GM21381 (cell line): ENCODE measurements around the gene CDCA5.
"Not testable (repeated sequence)": the region's sequence is repeated elsewhere in the genome, so short reads cannot be mapped to it uniquely, and the experiment has no call there.

ENCODE experiments used
- ATAC-seq: cut with Tn5 transposase; IDR thresholded peaks from one replicate; pipeline ENCODE4 v1.9.1; 2021; ENCODE audit warnings: mild to moderate bottlenecking, moderate library complexity; ENCODE audit not compliant: unreplicated experiment

Gene CDCA5

DNA sequence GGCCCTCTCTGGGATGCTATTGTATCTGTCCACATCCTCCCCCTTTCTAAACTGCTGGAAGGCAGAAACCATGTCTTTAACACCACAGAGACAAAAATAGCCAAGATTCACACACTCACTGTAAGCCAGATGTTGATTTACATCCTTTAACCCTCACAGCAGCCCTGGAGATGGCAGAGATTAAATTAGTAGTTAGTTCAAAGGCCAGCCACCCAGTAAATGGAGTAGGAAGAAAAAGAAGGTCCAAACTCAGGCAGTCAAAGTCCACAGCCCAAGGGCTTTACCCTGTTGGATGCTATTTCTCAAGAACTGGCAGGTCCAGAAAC, 35.8 kb upstream of the CDCA5 start:
- no peak for ATAC-seq

GRCh38 chr11:65118891-65119669, 35.2 kb upstream of the CDCA5 start:
- ATAC-seq = not testable (repeated sequence)

DNA sequence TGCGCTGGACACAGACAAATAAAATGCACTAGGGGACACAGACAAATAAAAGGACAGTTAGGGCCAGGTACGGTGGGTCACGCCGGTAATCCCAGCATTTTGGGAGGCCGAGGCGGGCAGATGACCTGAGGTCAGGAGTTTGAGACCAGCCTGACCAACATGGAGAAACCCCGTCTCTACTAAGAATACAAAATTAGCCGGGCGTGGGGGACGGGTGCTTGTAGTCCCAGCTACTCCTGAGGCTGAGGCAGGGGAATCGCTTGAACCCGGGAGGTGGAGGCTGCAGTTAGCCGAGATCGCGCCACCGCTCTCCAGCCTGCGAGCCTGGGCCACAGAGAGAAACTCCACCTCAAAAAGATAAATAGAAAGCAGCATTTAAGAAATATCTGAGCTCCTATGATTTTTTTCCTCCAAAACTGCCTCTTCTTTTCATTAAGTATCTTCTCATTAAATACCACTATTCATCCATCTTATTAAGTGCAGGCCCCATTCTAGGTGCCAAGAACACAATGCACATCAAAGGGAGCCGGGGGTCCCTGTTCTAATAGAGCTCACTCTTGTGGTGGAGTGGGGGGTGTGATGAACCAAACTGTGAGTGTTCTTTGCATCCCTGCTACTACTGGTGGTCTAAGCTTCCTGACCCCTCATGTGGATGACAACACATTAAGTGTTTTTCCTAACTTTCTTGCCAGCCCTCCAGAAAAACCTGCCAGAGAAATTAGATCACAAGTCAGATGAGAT, 34.4 kb upstream of the CDCA5 start:
- no peak for ATAC-seq

- ATAC-seq = peak; percentile 61
These were observed 33.6 kb upstream of the CDCA5 start, which contains the start of gene ZNHIT2 for GRCh38 chr11:65117206-65118096. Gene ZNHIT2, minus strand, starts transcription at chr11:65117701. Its CDS starts 48 bp downstream, at chr11:65117653.

DNA sequence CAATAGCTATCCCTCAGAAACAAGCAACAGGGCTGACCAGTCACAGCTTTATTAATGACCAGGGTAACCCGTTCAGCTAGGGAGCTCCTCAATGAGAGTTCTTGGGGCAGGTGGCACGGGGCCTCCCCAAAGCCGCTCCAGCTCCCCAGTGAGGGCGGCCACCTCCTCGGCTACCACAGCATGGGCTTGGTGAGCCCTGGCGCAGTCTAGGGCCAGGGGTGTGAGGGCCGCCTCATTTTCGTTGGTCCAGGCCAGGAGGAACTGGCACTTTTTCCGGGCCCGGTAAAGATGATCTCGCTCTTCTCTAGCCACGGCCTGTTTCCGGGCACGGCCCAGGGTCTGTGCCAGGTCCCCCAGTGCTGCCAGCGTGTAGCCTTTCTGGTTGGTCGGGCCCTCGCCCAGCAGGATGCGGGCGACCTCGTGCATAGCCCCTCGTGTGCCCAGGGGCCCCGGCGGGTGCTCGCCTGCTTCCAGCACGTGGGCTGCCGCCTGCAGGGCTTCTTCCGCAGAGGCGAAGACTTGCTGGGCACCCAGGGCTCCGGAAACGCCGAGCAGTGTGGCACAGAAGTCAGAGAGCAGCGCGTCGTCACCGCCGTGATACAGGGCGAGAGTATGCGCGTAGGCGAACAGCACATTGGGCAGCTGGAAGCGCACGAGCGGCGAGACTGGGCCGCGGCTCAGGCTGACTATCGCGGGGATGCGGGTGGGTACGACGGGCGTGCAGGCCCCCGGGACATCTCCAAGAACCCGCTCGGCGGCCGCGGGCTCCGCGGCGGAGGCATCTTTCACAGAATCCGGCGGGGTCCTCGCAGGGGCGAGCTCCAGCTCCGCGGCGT, 32.7 kb upstream of the CDCA5 start:
- ATAC-seq = no peak

DNA sequence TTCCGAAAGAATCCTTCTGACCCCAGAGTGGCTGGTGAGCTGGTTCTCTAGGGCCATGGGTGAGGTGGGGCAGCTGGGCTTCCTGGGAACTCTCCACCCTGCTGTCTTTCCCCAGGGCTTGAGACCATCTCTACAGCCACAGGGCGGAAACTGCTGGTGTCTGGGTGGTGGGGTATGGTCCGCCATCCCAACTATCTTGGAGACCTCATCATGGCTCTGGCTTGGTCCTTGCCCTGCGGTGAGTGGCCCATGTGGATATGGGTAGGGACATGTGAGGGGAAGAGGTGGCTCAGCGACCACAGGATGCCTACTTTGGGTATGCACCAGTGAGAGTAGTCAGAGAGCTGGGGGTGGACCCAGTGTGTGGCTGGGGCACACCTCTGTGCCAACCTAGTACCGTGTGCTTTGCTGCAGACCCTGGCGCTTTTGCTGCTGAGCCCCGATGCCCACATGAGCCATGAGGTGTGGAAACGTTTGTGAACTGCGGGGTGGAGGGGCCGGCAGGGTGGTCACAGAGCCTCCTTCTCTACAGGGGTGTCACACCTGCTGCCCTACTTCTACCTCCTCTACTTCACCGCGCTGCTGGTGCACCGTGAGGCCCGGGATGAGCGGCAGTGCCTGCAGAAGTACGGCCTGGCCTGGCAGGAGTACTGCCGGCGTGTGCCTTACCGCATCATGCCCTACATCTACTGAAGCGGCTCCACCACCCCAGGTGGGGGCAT, 31.7 kb upstream of the CDCA5 start:
- no peak for ATAC-seq

GRCh38 chr11:65114538-65115171, 30.8 kb upstream of the CDCA5 start:
- no peak for ATAC-seq

- no peak for ATAC-seq
These were observed 30.0 kb upstream of the CDCA5 start for GRCh38 chr11:65113839-65114238.

DNA sequence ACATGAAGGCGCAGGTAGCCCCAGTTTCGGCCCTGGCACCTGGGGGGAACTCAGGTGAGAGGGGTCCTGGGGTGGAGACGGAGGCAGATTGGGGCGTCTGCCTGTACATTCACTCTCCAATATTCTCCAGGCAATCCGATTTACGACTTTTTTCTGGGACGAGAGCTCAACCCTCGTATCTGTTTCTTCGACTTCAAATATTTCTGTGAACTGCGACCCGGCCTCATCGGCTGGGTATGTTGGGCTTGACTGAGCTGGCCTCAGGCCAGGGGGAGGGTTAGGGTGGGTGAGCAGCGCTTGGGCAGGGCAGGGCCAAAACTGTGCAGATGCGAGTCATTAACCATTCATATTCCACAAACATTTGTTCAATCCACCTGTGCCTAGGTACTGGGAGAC, 29.5 kb upstream of the CDCA5 start:
- ATAC-seq = no peak

DNA sequence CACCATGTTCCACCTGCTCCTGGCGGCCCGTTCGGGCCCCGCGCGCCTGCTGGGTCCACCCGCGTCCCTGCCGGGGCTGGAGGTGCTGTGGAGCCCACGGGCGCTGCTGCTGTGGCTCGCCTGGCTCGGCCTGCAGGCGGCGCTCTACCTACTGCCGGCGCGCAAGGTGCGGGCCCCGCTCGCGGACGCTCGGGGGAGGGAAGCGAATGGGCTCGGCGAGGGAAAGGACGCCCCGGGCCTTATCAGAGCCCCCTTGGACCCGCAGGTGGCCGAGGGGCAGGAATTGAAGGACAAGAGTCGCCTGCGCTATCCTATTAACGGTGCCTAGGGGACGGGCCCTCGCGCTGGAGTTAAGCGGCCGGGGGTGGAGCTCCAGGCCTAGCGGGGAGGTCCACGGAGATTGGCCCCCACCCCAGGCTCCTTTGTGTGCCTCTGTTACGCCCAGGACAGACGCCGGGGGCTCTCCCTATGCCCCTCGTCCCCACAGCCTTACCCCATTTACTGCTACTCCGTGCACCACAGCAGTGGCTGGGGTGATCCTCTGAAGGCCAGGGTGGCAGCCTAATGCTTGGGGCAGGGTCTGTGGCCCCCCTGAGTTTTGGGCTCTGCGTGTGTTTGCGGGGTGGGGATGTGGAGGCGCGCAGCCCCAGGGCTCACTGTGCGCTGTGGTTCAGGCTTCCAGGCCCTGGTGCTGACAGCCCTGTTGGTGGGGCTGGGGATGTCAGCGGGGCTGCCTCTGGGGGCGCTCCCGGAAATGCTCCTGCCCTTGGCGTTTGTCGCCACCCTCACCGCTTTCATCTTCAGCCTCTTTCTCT, 28.9 kb upstream of the CDCA5 start:
- ATAC-seq = no peak

DNA sequence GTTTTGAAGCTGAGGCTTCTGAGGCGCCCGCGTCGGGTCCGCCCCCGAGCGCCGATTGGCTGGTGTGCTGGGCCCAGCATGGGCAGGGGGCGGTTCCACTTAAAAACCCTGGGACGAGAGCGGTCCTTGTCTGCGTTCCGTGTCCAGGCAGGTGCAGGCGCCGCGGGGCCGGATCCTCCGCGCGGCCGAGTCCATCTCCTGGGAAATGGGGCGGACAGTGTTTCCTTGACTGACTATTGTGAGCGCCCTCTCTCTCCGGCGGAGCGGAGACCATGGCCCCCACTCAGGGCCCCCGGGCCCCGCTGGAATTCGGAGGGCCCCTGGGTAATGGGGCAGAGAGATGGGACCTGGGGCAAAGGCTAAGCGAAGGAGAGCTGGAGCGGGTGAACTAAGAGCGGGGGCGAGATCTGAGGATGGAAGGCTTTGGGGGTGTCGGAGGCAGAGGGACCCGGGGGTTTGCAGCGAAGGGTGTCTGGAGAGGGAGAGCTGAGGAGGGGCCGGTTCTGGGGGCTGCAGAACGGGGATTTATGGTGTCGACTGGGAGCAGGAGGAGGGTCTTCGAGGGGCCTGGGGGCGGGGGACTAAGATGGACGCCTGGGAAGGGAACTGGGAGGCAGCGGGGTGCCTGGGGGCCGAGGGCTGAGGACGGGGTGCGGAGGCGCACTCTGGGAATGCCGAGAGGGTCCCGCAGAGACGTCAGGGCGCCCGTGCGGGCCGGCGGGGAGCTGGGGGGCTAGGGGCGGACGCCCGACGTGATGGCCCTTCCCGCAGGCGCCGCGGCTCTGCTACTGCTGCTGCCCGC, 28.1 kb upstream of the CDCA5 start, which contains the start of gene TM7SF2:
TM7SF2 (plus strand) TSS at position 129 of the 802 bp plus-strand sequence; CDS start at position 273, 144 bp downstream.
- ATAC-seq = peak; percentile 62

GRCh38 chr11:65111159-65111743, 27.4 kb upstream of the CDCA5 start:
- no peak for ATAC-seq

DNA sequence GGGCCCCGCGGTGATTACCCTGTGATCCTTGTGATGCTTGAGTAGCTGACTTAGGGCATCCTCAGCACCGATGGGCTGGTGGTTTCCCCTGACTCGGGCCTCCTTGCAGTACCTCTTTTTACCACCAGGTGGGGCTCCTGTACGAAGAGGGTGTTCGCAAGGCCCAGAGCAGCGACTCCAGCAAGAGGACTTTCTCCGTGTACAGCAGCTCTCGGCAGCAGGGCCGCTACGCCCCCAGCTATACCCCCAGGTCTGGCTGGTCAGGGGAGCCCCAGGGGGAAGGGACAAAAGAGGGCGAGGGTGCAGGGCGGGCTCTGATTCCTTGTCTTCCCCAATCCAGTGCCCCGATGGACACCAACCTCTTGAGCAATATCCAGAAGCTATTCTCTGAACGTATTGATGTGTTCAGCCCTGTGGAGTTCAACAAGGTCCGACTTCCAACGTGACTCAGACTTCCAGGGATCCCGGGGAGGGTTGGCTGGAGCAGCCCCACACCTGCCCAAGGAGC, 26.6 kb upstream of the CDCA5 start:
- no peak for ATAC-seq

DNA sequence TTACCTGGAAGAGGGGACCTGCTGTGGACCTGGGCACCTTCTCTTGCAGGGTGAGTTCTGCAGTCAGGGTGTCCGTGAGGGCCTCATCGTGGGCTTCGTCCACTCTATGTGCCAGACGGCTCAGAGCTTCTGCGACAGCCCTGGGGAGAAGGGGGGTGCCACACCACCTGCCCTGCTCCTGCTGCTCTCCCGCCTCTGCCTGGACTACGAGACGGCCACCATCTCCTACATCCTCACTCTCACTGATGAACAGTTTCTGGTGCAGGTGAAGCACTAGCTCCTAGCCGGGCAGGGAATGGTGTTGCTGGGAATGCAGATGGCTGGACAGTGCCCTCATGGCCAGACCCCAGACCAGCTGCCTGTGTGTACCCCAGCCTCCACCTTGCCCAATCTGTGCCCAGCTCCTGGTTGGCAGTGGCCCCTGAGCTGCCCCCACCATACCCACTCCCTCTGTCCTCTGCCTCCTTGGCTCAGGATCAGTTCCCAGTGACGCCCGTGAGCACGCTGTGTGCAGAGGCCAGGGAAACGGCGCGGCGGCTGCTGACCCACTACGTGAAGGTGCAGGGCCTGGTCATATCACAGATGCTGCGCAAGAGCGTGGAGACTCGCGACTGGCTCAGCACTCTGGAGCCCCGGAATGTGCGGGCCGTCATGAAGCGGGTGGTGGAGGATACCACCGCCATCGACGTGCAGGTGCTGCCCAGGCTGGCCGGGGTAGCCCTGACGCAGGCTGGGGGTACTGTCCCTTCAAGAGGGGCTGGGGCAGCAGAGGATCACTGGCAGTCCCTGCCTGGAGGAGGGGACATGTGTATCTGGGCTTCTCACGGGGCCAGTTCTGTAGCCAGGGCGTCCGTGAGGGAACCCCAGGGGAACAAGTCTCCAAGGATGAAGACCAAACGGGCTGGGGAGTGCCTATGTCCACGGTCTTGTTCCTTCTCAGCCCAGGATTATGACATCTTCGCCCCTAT, 25.7 kb upstream of the CDCA5 start:
- ATAC-seq = no peak

GRCh38 chr11:65108469-65109123, 24.8 kb upstream of the CDCA5 start:
- ATAC-seq = no peak
